H9 (cell line): ENCODE results near the gene PDE4A. TPM values are rescaled to one million over a fixed set of nuclear protein-coding genes. Genes with fewer than 3 reads are reported as not detected.

Experiments used
- DNase-seq: peaks from one replicate; pipeline ENCODE4 v3.0.0-alpha.2; 2017
- H2AFZ ChIP-seq: one replicate; pipeline ENCODE4 v1.6.1; 2013; ENCODE audit warnings: mild to moderate bottlenecking, low read length, control low read depth, moderate library complexity
- H2AK5ac ChIP-seq: 2 replicates; pipeline ENCODE4 v1.6.1; 2013; ENCODE audit warnings: low read length, control low read depth, mixed read lengths; ENCODE audit not compliant: insufficient read length
- H2BK120ac ChIP-seq: one replicate; pipeline ENCODE4 v1.6.1; 2013; ENCODE audit warnings: low read depth, mild to moderate bottlenecking, low read length, control low read depth, inconsistent platforms; ENCODE audit not compliant: poor library complexity, severe bottlenecking
- H2BK12ac ChIP-seq: 2 replicates; pipeline ENCODE4 v1.6.1; 2013; ENCODE audit warnings: low read length, control low read depth, mixed read lengths, low read depth; ENCODE audit not compliant: insufficient read length
- H2BK15ac ChIP-seq: 2 replicates; pipeline ENCODE4 v1.6.1; 2013; ENCODE audit warnings: low read depth, low read length, control low read depth
- H2BK20ac ChIP-seq: one replicate; pipeline ENCODE4 v1.6.1; 2013; ENCODE audit warnings: low read depth, mild to moderate bottlenecking, low read length, control low read depth, inconsistent platforms; ENCODE audit not compliant: poor library complexity, severe bottlenecking
- H2BK5ac ChIP-seq: 2 replicates; pipeline ENCODE4 v1.6.1; 2013; ENCODE audit warnings: low read length, control low read depth, mixed read lengths; ENCODE audit not compliant: insufficient read length
- H3K14ac ChIP-seq: 2 replicates; pipeline ENCODE4 v1.6.1; 2013; ENCODE audit warnings: low read length, control low read depth; ENCODE audit not compliant: insufficient read depth
- H3K18ac ChIP-seq: 2 replicates; pipeline ENCODE4 v1.6.1; 2013; ENCODE audit warnings: low read depth, mild to moderate bottlenecking, mixed read lengths, low read length, control low read depth; ENCODE audit not compliant: insufficient read length
- H3K23ac ChIP-seq: 2 replicates; pipeline ENCODE4 v1.6.1; 2013; ENCODE audit warnings: low read length, control low read depth, mixed read lengths, low read depth; ENCODE audit not compliant: insufficient read length
- H3K23me2 ChIP-seq: 2 replicates; pipeline ENCODE4 v1.6.1; 2013; ENCODE audit warnings: low read depth, mild to moderate bottlenecking, mixed read lengths, low read length, control low read depth; ENCODE audit not compliant: insufficient read length, poor library complexity, severe bottlenecking
- H3K27ac ChIP-seq: 2 replicates; pipeline ENCODE4 v1.5.1; 2013; ENCODE audit warnings: low read length, control low read depth, mixed read lengths, low read depth; ENCODE audit not compliant: insufficient read length
- H3K27me3 ChIP-seq: 2 replicates; pipeline ENCODE4 v1.6.1; 2013; ENCODE audit warnings: low read length, control low read depth, inconsistent platforms; ENCODE audit not compliant: insufficient read depth
- H3K4ac ChIP-seq: 2 replicates; pipeline ENCODE4 v1.6.1; 2013; ENCODE audit warnings: low read depth, mild to moderate bottlenecking, control low read depth, inconsistent platforms, low read length, moderate library complexity
- H3K4me1 ChIP-seq: 2 replicates; pipeline ENCODE4 v1.6.1; 2013; ENCODE audit warnings: low read length, control low read depth, inconsistent platforms; ENCODE audit not compliant: insufficient read depth
- H3K4me2 ChIP-seq: 2 replicates; pipeline ENCODE4 v1.6.1; 2013; ENCODE audit warnings: low read length, control low read depth, mixed read lengths; ENCODE audit not compliant: insufficient read length, insufficient read depth
- H3K56ac ChIP-seq: 2 replicates; pipeline ENCODE4 v1.6.1; 2013; ENCODE audit warnings: low read depth, mild to moderate bottlenecking, mixed read lengths, low read length, control low read depth; ENCODE audit not compliant: insufficient read length
- H3K79me1 ChIP-seq: 2 replicates; pipeline ENCODE4 v1.6.1; 2013; ENCODE audit warnings: low read depth, mild to moderate bottlenecking, moderate library complexity, low read length, control low read depth, inconsistent platforms; ENCODE audit not compliant: insufficient read depth, poor library complexity, severe bottlenecking
- H3K79me2 ChIP-seq: 2 replicates; pipeline ENCODE4 v1.6.1; 2013; ENCODE audit warnings: low read length, control low read depth, inconsistent platforms; ENCODE audit not compliant: insufficient read depth
- H3K9ac ChIP-seq: 2 replicates; pipeline ENCODE4 v1.6.1; 2013; ENCODE audit warnings: low read length, control low read depth, mixed read lengths; ENCODE audit not compliant: insufficient read length; ENCODE audit errors: extremely low read depth
- H3K9me3 ChIP-seq: one replicate; pipeline ENCODE4 v1.6.1; 2013; ENCODE audit warnings: low read depth, low read length, inconsistent platforms; ENCODE audit not compliant: control insufficient read depth
- H3T11ph ChIP-seq: one replicate; pipeline ENCODE4 v1.6.1; 2013; ENCODE audit warnings: mild to moderate bottlenecking, low read length, control low read depth, inconsistent platforms
- H4K20me1 ChIP-seq: one replicate; pipeline ENCODE4 v1.6.1; 2013; ENCODE audit not compliant: control insufficient read depth, insufficient read length, insufficient read depth
- H4K5ac ChIP-seq: 2 replicates; pipeline ENCODE4 v1.6.1; 2013; ENCODE audit warnings: low read depth, mild to moderate bottlenecking, mixed read lengths, low read length, control low read depth; ENCODE audit not compliant: insufficient read length
- H4K8ac ChIP-seq: replicated peaks from 2 replicates; pipeline ENCODE4 v1.6.1; 2013; ENCODE audit warnings: low read length, control low read depth, mixed read lengths, low read depth; ENCODE audit not compliant: insufficient read length
- H4K91ac ChIP-seq: 2 replicates; pipeline ENCODE4 v1.6.1; 2013; ENCODE audit warnings: low read depth, mild to moderate bottlenecking, moderate library complexity, mixed read lengths, low read length, control low read depth; ENCODE audit not compliant: insufficient read length
- H3K27ac Mint-ChIP-seq, 3 experiments: 2 replicates in 2 of 3; 3 replicates in 1 of 3; pipeline ENCODE4 v1.8.0; 2020 to 2021; ENCODE audit warnings: mixed read lengths in 3 of 3, mild to moderate bottlenecking in 1 of 3, moderate library complexity in 1 of 3
- H3K27me3 Mint-ChIP-seq: 2 replicates; pipeline ENCODE4 v1.8.0; 2021; ENCODE audit warnings: low read depth, mild to moderate bottlenecking, moderate library complexity, mixed read lengths
- H3K36me3 Mint-ChIP-seq, 3 experiments: 2 replicates in 2 of 3; 3 replicates in 1 of 3; pipeline ENCODE4 v1.8.0; 2020 to 2021; ENCODE audit warnings: low read depth in 3 of 3, mixed read lengths in 3 of 3; ENCODE audit not compliant: insufficient read depth in 1 of 3
- H3K4me1 Mint-ChIP-seq, 2 experiments: 2 replicates each; pipeline ENCODE4 v1.8.0; 2020; ENCODE audit warnings: mixed read lengths in 2 of 2
- H3K4me3 Mint-ChIP-seq, 2 experiments: 2 replicates in 1 of 2; 3 replicates in 1 of 2; pipeline ENCODE4 v1.8.0; 2020 to 2021; ENCODE audit warnings: mild to moderate bottlenecking in 2 of 2, mixed read lengths in 2 of 2, moderate library complexity in 1 of 2
- H3K9me3 Mint-ChIP-seq, 2 experiments: 2 replicates in 1 of 2; 3 replicates in 1 of 2; pipeline ENCODE4 v1.8.0; 2020; ENCODE audit warnings: mild to moderate bottlenecking in 2 of 2, mixed read lengths in 2 of 2, moderate library complexity in 1 of 2
- whole genome bisulfite sequencing: extraction: QIAGEN DNeasy Blood & Tissue Kit; methylation state at CpG from one replicate; pipeline ENCODE4 v1.1.7; 2013; ENCODE audit warnings: missing lambda C conversion rate, low lambda C conversion rate, mixed read lengths; ENCODE audit not compliant: insufficient read length; ENCODE audit errors: extremely low coverage; 5-methylcytosine and 5-hydroxymethylcytosine counted together
- total RNA-seq: library from RNA; stranded (reverse); gene quantifications from 2 replicates; pipeline ENCODE4 v1.2.1, GENCODE V29; 2021
- TF ChIP-seq, protein P1 (sequence below): fragments of 200-600 bp; sonication (generic); conservative IDR thresholded peaks from 3 replicates; pipeline ENCODE4 v1.8.0; 2021; ENCODE audit warnings: antibody characterized with exemption, mild to moderate bottlenecking

PDE4A gene
- total RNA-seq, 1 experiment from 2014 or later, result 8.5 TPM

DNA sequence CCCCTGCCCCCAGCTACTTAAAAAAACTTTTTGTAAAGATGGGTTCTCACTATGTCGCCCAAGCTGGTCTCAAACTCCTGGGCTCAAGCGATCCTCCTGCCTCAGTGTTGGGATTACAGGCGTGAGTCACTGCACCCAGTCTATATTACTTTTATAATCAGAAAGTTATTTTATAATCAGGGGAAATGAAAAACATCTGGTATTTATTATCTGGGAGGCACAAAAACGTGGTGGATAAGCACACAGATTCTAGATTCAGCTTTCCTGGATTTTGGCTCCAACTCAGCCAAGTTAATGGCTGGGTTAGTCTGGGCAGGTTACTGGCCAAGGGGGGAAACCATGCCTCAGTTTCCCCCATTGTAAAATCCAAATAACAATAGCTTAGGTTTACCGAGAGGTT lies 58.1 kb downstream of the PDE4A start:
- H3K4me2 ChIP-seq, result no peak overlapping the region
- no peaks in the 10 kb centered on the region for H4K20me1 ChIP-seq
- DNase-seq, result no peak
- H3K4me1 Mint-ChIP-seq, result peaks cover 2 to 8% of the 10 kb centered on the region in 2 experiments; a peak in 3 of 4 replicates
- no peak overlapping the region for H3K4me3 Mint-ChIP-seq
- peaks cover 21% of the 10 kb centered on the region for H3K27me3 Mint-ChIP-seq
- no peaks in the 10 kb centered on the region for H3K79me1 ChIP-seq
- H3K23me2 ChIP-seq, result no peaks in the 10 kb centered on the region
- H2BK120ac ChIP-seq, result no peak overlapping the region
- H2AK5ac ChIP-seq, result no peak overlapping the region
- H3K27ac Mint-ChIP-seq, result no peak overlapping the region
- no peak overlapping the region for H2BK12ac ChIP-seq
- TF ChIP-seq, protein P1, sequence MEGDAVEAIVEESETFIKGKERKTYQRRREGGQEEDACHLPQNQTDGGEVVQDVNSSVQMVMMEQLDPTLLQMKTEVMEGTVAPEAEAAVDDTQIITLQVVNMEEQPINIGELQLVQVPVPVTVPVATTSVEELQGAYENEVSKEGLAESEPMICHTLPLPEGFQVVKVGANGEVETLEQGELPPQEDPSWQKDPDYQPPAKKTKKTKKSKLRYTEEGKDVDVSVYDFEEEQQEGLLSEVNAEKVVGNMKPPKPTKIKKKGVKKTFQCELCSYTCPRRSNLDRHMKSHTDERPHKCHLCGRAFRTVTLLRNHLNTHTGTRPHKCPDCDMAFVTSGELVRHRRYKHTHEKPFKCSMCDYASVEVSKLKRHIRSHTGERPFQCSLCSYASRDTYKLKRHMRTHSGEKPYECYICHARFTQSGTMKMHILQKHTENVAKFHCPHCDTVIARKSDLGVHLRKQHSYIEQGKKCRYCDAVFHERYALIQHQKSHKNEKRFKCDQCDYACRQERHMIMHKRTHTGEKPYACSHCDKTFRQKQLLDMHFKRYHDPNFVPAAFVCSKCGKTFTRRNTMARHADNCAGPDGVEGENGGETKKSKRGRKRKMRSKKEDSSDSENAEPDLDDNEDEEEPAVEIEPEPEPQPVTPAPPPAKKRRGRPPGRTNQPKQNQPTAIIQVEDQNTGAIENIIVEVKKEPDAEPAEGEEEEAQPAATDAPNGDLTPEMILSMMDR, result no peak
- no peaks in the 10 kb centered on the region; a peak in 1 of 7 replicates for H3K36me3 Mint-ChIP-seq
- no peak overlapping the region for H3K9ac ChIP-seq
- H3K9me3 Mint-ChIP-seq, result peaks cover 0 to 2% of the 10 kb centered on the region in 2 experiments; a peak in 1 of 5 replicates
- no peak overlapping the region for H4K5ac ChIP-seq
- H2AFZ ChIP-seq, result no peak overlapping the region
- H4K8ac ChIP-seq, result no peak overlapping the region
- H3K9me3 ChIP-seq, result no peaks in the 10 kb centered on the region
- no peak overlapping the region for H3K14ac ChIP-seq
- no CpG with 5 or more reads among the region's 5 CpGs for WGBS
- no peak overlapping the region for H3K56ac ChIP-seq
- H2BK20ac ChIP-seq, result no peak overlapping the region
- no peak overlapping the region for H3K27ac ChIP-seq
- no peaks in the 10 kb centered on the region for H3K4me1 ChIP-seq
- H2BK5ac ChIP-seq, result no peak overlapping the region
- H3K23ac ChIP-seq, result no peak overlapping the region
- H3K4ac ChIP-seq, result no peak overlapping the region
- H3K27me3 ChIP-seq, result peaks cover 3% of the 10 kb centered on the region; the same call in 1 of the 2 replicates
- H4K91ac ChIP-seq, result no peak overlapping the region
- no peak overlapping the region for H3T11ph ChIP-seq
- H3K18ac ChIP-seq, result no peak overlapping the region
- H2BK15ac ChIP-seq, result no peak overlapping the region
- no peaks in the 10 kb centered on the region for H3K79me2 ChIP-seq
